NOMO-1 (cell line): Measurements from ENCODE around the gene LGMN.
"Not testable (repeated sequence)": the region's sequence is repeated elsewhere in the genome, so short reads cannot be mapped to it uniquely, and the experiment has no call there.

Experiments
- DNase-seq, 2 experiments: peaks; one replicate each; lab custom pipeline; 2025; ENCODE audit not compliant: unreplicated experiment in 2 of 2; lab: John Stamatoyannopoulos, UW

The LGMN gene

DNA sequence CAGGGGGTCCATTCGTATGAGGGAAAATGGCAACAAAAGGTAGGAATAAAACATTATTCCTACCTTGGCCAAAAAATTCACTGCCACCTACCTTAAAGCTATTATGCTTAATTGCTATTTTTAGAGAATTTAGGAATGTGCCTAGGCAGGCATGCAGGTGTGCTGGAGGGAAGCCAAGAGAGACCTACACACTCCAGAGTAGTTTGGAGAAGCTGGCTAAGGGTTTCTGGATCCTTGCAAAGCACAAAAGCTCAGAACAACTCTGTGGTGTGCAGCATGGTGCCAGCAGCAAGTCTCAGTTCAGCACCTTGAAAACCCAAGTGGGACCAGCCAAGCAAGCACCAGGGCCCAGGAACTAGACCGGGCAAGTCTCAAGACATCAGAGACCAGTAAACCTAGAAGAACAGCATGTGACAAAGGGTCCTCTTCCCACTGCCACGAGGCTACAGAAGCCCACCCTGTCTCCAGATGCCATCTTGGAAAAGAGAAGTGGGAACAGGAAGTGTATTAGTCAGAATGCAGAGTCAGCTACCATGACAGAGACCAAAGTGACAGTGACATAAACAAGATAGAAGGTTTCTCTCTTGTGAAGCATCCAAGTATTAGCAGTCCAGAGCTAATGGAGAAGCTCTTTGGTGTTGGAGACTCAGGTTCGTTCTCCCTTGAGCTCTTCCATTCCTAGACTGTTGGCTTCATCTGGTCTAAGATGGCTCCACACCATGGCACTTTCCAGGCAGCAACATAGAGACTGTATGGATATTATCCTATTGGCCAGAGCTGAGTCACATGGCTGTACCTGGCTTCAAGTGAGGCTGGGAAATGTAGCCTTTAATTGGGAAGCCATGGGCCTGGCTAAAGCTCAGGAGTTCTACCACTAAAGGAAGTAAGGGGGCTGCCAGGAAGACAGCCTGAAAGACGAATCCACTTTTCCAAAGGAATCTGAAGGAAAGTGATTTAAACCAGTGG lies 15.5 kb upstream of the LGMN start:
- DNase-seq = not testable (repeated sequence)

DNA sequence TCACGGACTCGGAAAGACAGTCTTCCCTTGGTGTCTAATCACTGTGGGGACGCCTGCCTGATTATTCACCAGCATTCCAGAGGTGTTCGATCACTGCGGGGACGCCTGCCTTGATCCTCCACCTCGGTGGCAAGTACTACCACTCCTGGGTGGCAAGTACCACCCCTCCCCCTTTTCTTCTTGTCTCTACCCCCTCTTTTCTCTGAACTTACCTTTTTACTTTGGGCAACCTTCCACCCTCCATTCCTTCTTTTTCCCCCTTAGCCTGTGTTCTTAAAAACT lies 12.0 kb upstream of the LGMN start:
- no peak for DNase-seq

DNA sequence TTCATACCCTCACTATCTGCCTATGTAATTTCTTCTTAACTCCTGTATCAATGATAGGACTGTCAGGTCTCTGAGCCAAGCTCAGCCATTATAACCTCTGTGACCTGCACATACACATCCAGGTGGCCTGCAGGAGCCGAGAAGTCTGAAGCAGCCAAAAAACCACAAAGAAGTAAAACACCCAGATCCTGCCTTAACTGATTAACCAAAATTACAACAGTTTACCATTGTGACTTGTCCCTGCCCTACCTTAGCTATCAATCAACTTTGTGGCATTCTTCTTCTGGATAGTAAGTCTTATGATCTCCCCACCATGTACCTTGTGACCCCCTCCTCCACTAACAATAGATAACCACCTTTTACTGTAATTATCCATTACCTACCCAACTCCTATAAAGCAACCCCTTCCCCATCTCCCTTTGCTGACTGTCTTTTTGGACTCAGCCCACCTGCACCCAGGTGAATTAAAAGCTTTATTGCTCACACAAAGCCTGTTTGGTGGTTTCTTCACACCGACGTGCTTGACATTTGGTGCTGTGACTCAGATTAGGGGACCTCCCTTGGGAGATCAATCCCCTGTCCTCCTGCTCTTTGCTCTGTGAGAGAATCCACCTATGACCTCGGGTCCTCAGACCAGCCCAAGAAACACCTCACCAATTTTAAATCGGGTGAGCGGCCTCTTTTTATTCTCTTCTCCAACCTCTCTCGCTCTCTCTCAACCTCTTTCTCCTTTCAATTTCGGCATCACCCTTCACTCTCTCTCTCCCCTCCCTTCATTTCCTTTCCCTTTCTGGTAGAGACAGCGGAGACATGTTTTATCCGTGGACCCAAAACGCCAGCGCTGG lies 11.5 kb upstream of the LGMN start:
- DNase-seq = no peak

DNA sequence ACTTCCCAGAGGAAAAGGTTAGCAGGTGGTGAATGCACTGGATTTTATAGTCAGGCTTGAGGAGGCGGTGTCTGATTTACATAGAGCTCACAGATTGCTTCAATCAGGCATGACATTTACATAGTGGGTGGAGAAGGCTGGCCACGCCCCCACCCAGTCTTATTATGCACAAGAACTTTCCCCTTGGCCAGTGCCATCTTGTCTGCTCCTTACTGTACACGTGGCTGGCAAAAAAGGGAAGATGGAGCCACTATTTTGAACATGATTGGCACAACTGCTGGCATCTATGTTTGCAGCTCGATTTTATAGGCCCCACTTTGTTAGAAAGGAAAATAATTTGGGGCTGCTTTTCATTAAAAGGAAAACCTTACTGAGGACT lies 10.9 kb upstream of the LGMN start:
- peak in 1 of 2 experiments; percentile 4 for DNase-seq

DNA sequence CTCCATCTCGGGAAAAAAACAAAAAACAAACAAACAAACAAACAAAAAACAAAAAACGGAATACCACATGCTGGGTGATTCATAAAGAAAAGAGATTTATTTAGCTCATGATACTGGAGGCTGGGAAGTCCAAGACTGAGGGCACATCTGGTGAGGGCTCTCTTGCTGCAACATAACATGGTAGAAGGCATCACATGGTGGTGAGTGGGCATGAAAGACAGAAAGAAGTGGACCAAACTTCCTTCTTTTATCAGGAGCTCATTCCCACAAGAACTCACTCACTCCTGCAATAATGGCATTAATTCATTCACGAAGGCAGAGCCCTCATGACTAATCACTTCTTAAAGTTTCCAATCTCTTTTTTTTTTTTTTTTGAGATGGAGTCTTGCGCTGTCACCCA lies 8.0 kb upstream of the LGMN start:
- no peak for DNase-seq

DNA sequence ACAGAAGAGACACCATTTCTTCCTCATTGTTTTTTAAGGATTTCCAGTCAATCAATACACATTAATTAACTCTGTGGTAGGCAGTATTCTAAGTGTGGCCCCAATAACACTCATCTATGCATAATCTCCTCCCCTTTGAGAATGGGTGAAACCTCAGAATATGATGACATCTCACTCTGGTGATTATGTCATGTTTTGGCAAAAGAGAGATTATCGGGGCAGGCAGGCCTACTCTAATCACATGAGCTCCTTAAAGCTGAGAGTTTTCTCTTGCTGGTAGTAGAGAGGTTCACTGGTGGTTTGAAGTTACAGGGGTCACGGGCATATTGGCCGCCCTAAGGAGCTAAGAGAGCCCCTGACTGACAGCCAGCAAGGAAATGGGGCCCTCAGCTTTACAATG lies 7.1 kb upstream of the LGMN start:
- DNase-seq = no peak

DNA sequence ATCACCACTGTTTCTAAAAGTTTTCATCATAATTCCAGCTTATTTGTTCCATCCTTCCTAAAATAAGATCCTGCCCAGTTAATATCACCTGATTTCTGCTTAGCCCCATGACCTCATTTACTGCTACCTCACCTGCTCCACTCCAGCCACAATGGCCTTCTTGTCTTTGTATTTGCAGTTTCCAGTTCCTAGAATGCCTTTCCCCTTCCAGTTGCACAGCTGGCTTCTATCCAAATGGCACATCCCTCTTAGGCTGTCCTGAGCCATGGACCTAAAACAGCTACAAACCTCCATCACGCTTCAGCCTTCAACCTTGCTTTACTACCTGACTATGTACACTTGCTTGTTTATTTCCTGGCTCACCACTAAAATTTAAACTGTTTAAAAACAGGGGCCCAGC lies 6.5 kb upstream of the LGMN start:
- DNase-seq = no peak

DNA sequence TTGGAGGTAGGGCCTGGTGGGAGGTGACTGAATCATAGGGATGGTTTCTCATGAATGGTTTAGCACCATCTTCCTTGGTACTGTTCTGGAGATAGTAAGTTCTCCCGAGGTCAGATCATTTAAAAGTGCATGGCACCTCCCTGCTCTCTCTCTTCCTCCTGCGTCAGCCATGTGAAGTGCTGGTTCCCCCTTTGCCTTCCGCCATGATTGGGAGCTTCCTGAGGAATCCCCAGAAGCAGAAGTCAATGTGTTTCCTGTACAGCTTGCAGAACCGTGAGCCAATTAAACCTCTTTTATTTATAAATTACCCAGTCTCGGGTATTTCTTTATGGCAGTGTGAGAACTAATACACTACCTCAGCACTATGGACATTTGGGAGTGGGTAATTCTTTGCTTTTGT lies 4.8 kb upstream of the LGMN start:
- DNase-seq = peak in 1 of 2 experiments; percentile 7

DNA sequence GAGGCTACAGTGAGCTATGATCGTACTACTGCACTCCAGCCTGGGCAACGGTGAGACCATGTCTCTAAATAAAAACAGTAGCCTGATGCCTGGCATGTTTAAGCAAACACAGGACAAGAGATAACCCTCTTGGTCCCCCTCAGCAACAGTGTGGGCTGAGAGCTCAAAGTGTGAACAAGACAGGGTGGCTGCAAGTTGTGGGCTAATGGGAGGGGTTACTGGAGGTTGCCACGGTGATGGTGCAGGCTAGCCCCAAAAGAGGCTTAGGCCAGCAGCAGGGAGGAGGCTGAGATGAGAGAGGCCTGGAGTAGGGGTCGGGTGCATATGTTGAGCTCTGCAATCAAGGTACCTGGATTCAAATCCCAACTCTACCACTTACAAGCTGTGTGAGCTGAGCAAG lies 3.4 kb upstream of the LGMN start:
- no peak for DNase-seq

DNA sequence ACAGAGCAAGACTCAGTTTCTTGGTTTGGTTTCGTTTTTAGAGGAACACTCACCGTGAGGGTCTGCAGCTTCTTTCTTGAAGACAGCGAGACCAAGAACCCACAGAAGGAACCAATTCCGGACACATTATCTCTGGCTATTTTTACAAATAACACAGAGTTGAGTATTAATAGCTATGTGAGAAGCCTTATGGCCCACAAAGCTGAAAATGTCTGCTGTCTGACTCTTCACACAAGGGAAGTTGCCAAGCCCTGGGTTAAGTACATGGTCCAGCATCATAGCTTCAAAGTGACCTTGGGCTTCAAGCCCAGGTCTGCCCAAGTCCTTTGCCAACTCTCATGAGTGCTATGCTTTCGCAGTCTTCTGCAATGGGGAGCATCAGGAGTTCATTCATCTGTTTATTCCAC lies 2.6 kb upstream of the LGMN start:
- DNase-seq = no peak

DNA sequence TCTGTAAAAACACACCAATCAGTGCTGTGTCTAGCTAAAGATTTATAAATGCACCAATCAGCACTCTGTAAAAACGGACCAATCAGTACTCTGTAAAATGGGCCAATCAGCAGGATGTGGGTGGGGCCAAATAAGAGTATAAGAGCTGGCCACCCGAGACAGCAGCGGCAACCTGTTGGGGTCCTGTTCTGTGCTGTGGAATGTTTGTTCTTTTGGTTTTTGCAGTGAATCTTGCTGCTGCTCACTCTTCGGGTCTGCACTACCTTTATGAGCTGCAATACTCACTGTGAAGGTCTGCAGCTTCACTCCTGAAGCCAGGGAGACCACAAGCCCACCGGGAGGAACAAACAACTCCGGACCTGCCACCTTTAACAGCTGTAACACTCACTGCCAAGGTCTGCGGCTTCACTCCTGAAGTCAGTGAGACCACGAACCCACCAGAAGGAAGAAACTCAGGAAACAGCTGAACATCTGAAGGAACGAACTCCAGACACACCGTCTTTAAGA lies 1.8 kb upstream of the LGMN start:
- not testable (repeated sequence) for DNase-seq

DNA sequence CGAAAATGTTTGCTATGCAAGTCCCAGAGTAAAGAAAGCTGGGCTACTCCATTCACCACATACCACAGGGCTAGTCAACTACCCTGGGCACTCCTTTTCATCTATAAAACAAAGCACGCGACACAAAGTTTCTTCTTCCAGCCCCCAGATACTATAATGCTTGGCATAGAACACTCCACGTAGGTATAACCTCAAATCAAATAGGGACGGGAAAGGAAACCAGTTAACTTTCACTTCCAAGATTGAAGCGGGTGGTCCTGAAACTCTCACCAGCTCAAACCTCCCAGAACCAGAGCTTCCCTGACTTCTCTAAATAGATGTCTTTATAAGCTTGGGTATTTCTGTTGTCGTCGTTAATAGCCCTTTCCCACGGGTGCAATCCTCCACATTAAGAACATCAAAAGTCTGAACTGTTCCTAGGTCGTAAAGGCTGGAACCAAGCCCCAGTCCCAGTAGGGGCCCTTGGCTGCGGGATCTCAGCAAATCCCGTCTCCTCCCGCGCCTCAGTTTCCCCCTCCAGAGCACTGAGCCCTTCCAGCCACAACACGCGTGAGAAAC lies 647 bp downstream of the LGMN start:
- peak in 1 of 2 experiments; percentile 6 for DNase-seq

DNA sequence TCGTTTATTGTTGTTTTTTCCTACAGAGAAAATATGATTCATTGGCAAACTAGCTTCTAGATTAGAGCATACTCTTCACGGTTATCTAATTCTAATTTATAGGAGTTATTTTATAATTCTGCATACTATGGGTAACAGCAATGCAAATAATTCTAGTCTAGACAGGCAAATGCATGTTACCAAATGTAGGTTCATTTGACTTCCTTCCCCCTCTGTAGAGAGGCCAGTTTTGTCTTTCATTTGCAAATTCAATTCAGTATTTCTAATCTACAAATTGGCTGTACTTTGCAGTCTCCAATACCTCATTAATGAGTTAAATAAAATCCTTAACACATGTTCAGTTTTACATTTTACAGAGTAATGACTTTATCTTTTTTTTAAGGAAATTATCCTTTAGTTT lies 4.2 kb downstream of the LGMN start:
- no peak for DNase-seq

DNA sequence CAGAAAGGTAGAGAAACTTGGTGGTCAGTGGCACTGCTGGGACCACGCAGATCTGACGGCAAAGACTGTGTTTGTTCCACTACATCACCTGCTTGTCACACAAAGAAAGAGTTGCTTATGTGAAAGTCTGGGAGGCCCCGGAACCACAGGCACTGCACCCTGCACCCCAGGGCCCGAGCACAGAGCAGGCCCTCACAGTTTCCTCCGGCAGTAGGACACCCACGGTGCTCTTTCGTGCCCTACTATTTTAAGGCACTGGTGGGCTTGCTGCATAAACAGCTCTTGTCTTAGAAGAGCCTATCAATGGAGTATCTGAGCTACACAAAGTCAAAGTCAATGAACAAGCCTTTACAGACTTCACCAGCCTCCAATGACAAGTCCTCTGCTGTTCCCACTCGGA lies 8.0 kb downstream of the LGMN start:
- no peak for DNase-seq

DNA sequence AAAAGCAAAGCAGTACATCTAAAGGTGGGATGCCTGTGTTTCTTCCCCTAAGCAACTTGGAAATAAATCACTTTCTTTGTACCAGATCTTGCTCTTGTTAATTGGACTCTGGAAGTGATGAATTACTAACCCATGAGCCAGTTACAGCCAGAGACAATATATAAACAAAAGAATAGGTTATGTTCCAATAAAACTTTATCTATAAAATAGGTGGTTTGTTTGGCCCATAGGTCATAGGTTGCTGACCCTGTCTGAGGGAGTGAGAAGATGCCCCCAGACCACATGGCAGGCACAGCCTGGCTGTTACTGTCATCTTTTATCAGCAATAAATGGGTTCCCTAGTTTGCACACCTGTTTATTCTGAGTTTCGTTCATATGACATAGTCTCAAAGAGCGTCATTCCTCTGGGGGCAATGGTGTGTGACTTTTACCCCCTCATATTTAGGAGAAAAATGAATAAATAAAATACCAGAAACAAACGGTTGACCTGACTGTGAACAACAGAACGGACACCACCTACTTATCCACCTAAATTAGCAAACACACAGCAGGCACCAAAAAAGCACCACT lies 10.7 kb downstream of the LGMN start:
- DNase-seq = no peak

DNA sequence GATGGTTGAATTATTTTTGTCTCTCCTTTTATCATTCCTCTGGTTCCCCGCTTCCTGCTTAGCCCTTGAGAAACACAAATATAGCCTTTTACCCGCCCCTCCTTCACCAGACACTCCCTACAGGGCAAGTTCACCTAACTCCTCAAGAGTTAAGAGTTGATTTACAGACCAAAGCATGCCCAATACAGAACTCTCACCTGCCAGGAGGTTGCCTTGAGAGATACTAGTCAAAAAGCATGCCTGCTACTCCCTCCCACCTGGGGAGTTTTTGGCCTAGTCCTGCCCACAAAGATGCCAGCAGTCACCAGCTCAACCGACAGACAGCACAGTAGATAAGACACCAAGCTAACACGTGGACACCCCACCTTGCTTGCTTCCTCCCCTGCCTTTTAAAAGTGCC lies 11.2 kb downstream of the LGMN start:
- no peak for DNase-seq

DNA sequence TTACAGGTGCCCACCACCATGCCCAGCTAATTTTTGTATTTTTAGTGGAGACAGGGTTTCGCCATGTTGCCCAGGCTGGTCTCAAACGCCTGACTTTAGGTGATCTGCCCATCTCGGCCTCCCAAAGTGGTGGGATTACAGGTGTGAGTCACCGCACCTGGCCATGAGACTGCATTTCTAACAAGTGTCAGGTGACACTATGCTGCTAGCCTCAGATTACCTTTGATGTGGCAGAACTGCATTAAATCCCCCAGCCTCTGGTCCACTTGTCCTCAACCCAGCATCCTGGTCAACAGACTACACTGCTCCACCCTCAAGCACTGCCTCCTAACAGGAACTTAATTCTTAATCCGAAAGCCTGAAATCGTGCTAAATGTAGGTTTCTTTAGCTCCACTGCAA lies 13.1 kb downstream of the LGMN start:
- DNase-seq = no peak

DNA sequence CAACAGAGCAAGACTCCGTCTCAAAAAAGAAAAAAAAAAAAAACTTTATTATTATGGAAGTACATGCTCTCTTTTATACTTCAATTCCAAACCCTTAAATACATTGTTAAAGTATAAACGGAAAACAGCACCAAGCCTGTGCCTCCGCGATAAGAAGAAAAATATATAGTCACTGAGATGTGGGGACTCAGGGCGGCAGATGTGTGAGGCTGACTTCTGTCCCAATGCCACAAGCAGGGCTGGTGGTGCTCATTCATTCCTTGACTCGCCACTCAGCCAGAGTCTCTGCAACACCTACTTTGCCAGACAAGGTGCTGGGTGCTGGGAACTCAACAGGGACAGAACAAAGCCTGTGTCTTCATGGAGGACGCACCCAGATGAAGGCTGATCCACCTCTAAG lies 13.8 kb downstream of the LGMN start:
- no peak for DNase-seq

DNA sequence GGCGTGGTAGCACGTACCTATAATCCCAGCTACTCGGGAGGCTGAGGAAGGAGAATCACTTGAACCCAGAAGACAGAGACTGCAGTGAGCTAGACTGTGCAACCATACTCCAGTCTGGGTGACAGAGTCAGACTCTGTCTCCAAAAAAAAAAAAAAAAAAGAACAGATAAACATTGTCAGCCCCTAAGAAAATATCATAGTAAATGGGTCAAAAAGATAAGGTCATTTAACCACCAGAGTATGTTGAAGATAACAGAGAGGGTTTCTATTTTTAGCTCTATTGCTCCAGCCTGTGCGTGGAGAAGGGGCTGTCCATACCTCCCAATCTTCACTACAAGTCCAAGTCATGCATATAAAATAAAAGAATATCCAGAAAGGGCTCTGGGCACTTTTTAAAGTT lies 15.4 kb downstream of the LGMN start:
- no peak for DNase-seq

DNA sequence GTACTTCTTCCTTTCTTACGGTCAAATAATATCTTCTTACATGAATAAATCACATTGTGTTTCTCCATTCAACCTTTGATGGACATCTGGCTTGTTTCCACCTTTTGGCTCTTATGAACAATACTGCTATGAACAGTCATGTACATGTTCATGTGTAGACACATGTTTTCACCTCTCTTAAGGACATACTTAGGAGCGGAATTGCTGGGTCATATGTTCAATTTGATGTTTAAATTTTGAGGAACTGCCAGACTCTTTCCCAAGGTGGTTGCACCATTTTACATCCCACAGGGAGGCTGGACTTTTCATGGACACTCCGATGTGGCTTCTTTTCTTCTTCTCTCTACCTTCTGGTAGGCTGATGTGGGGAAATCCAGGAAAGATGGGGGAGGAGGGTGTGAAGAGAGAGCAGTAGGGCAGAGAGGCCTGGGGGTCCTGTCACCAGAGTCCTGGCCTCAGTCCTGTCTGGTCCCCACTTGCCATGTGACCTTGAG lies 16.8 kb downstream of the LGMN start:
- DNase-seq = no peak
